ENCODE measurements around the gene HOXD10.

HOXD10 gene

DNA sequence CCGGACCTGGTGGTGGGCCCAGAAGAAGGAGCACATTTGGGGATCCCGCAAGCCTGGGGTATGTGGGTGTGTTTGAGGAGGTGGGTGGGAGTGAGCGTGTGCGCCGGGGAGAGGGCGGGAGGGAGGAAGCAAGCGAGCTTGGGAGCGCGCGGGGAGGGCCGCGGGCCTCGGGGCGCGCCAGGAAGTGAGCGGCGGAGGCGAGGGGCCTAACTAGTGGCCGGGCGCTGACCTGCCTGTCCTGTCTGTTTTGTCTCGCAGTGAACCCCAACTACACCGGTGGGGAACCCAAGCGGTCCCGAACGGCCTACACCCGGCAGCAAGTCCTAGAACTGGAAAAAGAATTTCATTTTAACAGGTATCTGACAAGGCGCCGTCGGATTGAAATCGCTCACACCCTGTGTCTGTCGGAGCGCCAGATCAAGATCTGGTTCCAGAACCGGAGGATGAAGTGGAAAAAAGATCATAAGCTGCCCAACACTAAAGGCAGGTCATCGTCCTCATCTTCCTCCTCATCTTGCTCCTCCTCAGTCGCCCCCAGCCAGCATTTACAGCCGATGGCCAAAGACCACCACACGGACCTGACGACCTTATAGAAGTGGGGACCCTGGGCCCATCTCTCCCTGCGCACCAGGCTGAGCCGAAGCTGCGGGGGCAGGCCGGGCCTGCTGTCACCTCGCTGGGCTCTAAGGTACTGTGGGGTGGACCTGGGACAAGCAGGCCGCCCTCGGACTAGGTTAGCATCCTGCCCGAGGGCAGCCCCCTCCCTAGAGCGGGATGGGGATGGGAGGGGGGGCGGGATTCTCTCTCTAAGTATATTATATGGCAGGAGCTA, 36.0 kb downstream of the HOXD10 start:
- DNase-seq, result no peak

- no peak for DNase-seq
Observed at GRCh38 chr2:176154576-176155252, 38.1 kb downstream of the HOXD10 start.

GRCh38 chr2:176155356-176156044, 38.9 kb downstream of the HOXD10 start:
- no peak for DNase-seq

DNA sequence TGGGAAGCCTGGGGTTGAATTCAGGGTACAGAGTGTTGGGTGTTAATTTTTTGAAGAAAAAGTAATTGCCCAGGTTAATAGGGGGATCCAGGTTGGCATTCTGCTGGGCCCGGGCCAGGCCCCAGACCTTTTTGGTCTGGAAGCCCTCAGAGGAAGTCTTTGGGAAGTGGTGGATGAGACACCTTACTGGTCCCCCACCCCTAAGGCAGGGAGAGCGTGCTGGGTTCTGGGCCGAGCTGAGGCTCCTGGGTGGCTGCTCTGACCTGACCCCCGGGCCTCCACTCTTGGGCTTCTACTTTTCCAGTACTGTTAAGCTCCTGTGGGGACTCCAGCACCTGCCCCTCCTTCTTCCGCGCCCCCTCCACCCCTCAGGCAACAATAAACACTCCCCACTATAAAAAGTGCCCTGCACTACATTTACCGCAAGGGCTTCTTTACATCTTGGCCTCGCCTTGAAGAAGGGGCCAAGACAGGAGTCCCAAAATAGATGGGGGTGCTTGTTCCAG, 39.8 kb downstream of the HOXD10 start:
- no peak for DNase-seq

- no peak for DNase-seq
Observed at GRCh38 chr2:176156807-176157498, 40.4 kb downstream of the HOXD10 start, which contains the start of gene HOXD3. HOXD3 (plus strand) TSS chr2:176157307; CDS start chr2:176169115, 11,808 bp downstream.

GRCh38 chr2:176157499-176158185, 41.1 kb downstream of the HOXD10 start:
- DNase-seq, result no peak

DNA sequence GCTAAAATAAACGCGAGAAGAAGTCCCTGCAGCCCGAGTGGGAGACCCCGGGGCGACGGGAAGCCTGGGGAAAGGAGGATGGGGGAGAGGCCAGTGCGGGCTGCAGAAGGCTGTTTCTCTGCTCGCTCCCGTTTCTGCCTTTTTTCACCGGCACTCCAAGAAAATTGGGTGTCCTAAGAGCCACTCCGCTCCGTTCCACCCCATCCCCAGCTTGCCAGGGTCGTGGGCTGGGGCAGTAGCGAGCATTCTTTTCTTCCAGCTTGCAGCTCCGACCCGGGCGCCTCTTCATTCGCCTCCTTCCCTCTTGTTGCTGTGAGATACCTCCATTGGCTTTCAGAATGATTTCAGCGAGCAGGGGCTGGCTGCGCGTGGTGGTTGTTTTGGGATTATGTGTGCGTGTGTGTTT, 41.6 kb downstream of the HOXD10 start:
- no peak for DNase-seq

DNA sequence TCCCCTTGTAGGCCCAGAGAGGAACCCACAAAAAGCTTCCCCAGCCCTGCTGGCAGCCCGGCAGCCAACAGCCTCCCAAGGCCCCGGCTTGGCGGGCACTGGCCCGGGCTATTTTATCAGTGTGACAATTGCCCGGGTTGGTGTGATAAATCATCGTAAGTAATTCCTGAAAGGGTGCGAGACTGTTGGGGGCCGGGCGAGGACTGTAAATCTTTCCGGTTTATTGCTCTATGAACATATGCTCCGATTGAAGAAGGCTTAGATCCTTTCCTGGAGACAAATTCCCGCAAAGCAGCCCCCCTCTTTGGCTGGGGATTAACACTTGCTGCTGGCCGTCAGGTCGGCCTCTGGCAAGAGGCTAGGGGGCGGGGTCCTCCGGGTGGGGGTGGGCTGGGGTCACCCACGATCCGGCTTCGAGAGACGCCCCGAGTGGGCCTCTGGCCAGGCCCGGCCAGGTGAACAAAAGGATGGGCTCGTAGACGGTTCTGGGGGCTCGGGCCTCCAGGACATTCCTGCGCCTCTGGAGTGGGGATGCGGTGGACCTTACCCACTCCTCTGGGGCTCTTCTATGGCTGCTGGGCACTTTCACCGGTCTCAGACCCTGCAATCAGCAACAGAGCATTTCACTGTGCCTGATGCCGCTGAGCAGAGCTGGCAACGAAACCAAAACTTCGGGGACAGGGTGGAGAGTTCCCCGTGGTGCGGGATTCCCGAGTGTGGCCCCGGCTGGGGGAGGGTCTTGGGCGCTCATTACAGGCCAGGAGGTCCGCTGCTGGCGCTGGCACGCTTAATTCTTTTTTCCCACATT, 42.5 kb downstream of the HOXD10 start:
- DNase-seq, result no peak

- DNase-seq, result no peak
Observed at GRCh38 chr2:176159663-176160250, 43.2 kb downstream of the HOXD10 start.

GRCh38 chr2:176160251-176160985, 43.8 kb downstream of the HOXD10 start:
- DNase-seq, result no peak

DNA sequence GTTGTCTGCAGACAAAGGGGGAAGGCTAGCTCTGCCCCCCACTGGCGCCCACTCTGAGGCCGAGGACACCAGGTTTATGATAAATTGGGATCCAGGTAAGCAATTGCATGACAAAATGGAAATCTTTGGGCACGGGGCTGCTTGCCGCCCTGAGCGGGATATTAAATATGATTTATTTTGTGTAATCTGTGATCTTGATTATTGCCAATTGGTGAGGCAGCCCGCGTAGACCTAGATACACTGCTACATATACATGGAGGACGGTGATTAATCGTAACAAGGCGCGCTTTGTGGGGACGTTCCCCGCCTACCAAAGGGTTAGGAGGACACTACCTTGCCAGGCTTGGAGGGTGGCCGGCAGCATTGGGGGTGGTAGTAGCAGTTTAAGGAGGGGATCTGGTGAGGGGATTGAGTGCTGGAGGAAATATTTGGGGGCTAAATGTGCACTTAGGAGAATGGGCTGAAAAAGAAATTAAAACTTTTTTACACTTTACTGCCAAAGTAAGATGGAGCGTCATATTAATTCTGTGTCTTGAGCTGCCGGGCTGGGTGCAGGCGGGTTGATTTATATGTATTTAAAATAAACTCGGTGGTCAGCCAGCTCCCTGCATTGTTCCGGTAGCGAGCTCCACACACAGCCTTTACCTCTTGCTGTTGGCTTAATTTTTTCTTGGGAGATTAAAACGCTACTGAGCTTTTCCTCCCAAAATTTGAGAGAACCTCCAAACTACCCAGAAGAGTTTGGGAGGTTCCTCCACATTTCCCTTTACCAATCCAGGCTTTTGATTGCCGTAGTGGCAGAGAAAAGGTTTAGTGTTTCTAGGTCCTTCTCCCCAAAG, 44.6 kb downstream of the HOXD10 start:
- DNase-seq, result no peak

GRCh38 chr2:176161825-176162626, 45.4 kb downstream of the HOXD10 start:
- no peak for DNase-seq

DNA sequence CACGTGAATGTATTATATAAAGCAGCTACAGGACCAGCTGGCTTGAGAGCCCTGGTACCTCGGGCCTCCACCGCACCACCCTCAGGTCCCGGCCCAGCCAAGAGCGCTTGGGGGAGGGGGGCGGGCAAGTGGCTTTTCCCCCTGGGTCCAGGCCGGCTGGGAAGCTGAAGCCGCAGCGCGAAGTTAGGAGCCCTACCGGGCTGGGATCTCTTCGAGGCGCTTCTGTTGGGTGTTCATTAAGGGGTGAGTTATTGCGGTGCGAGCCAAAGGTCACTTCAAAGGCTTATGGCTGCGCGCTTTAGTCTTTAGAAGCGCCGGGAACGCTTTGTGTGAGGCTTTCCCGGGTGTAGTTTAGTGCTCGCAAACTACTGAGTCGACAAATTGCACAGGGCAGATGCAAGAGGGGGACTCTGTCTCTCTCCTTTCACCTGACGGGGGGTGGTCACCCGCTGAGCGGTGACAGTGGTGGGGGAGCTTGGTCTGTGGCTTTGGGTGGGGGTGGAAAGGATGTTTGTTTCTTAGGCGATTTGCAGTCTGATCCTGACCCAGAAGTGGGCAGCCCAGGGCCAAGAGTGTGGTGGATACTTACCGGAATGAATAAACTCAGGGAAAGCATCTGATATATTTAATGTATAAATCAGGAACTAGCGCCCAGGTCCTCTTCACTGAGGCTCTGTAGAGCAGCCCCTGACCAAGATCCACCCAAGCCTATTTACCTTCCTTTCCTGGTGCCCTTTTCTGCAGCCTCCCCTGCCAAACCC, 46.5 kb downstream of the HOXD10 start:
- DNase-seq, result no peak

DNA sequence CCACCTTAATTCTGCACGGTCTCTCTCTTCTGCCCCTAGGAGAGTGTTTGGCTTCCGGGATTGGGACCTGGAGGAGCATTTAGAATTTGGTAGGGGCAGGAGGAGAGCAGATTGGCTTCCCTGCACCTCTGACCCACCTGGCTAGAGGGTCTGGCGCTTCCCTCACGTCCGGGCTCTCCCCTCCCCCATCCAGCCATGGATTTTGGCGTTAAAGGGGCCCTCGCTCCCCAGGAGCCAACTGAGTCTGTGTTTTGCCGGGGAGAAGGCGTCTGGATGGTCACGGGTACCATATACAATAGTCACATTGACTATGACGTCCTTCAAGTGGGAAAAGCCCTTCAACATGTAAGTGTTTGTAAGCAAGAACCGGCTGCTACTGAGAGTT, 47.1 kb downstream of the HOXD10 start:
- DNase-seq, result no peak

GRCh38 chr2:176164201-176164600, 47.6 kb downstream of the HOXD10 start:
- DNase-seq, result no peak

DNA sequence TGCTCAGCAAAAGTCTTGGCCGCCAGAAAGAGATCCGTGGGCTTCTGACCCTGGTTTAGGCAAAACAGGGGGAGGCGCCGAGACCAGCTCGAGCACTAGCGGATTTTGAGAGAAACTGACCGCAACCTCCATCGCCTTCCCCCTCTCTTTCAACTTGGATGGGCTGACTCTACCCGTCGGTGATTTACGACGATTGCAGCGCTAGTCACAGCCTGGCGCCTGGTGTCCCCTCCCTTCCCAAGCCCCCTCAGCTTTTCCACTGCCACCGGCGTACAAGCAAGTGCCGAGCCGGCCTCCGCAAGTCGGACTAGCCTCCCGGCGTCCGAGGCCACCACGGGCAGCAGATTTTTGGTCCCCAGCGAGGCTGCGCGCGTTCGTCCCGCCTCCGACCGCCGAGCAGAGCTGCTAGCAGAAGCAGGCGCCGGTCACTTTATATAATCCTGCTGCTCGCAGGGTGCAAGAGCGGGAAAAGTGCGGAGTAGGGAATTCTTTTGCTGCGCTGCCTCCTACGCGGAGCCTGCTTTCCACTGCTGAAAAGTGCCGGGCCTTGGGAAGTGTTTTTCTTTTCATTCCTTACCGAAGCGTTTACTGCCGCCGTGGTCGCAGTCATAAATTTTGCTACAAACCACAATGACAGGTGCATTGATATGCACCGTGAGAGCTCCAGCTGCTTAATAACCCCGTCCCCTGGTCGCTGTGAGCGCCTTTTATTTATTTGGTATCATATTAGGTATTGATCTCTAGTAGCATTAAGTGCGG, 48.2 kb downstream of the HOXD10 start:
- DNase-seq, result no peak

Measured in inflammatory macrophage (primary cell).